SJCRH30 (cell line): ENCODE measurements around the gene MN1. TPM values are rescaled to one million over a fixed set of nuclear protein-coding genes. Genes with fewer than 3 reads are reported as not detected.

Experiments
- DNase-seq, 2 experiments: peaks; one replicate each; pipeline ENCODE4 v3.0.0-alpha.2; 2015 to 2020
- H3K27ac ChIP-seq: fragments of 250-450 bp; sonication (Bioruptor Pico); 2 replicates; pipeline ENCODE4 v1.5.1; 2020; ENCODE audit warnings: mild to moderate bottlenecking, moderate library complexity
- H3K27me3 ChIP-seq: fragments of 250-450 bp; sonication (Bioruptor Pico); 2 replicates; pipeline ENCODE4 v1.5.1; 2020; ENCODE audit warnings: mild to moderate bottlenecking, moderate library complexity
- H3K36me3 ChIP-seq: fragments of 250-450 bp; sonication (Bioruptor Pico); 2 replicates; pipeline ENCODE4 v1.5.1; 2020; ENCODE audit warnings: mild to moderate bottlenecking, moderate library complexity
- H3K4me1 ChIP-seq: fragments of 250-450 bp; sonication (Bioruptor Pico); 2 replicates; pipeline ENCODE4 v1.5.1; 2020; ENCODE audit warnings: mild to moderate bottlenecking, moderate library complexity
- H3K4me3 ChIP-seq: fragments of 250-450 bp; sonication (Bioruptor Pico); 2 replicates; pipeline ENCODE4 v1.5.1; 2020; ENCODE audit warnings: mild to moderate bottlenecking, moderate library complexity
- H3K9me3 ChIP-seq: fragments of 250-450 bp; sonication (Bioruptor Pico); replicated peaks from 2 replicates; pipeline ENCODE4 v1.5.1; 2020; ENCODE audit warnings: mild to moderate bottlenecking, moderate library complexity
- total RNA-seq: library from RNA; depleted of rRNA; stranded (reverse); fragments of >200 nt; shearing (Covaris generic); gene quantifications from 2 replicates; pipeline ENCODE4 v1.2.3, GENCODE V29; 2014

MN1 gene
- total RNA-seq, 1 experiment from 2014 or later = 36.1 TPM

GRCh38 chr22:27723158-27723557 lies 78.4 kb downstream of the MN1 start:
- Histone ChIP-seq H3K4me3 (no peak overlapping the region), H3K27me3 (no peaks in the 10 kb centered on the region), H3K4me1 (peaks cover 35% of the 10 kb centered on the region), H3K36me3 (no peaks in the 10 kb centered on the region), H3K27ac (no peak overlapping the region), H3K9me3 (no peaks in the 10 kb centered on the region)
- DNase-seq = no peak

GRCh38 chr22:27720860-27721259 lies 80.7 kb downstream of the MN1 start:
- Histone ChIP-seq H3K27ac (no peak overlapping the region), H3K27me3 (no peaks in the 10 kb centered on the region), H3K36me3 (no peaks in the 10 kb centered on the region), H3K4me3 (no peak overlapping the region), H3K9me3 (no peaks in the 10 kb centered on the region), H3K4me1 (peaks cover 21% of the 10 kb centered on the region)
- no peak for DNase-seq

- Histone ChIP-seq H3K4me1 (peaks cover 20% of the 10 kb centered on the region), H3K9me3 (no peaks in the 10 kb centered on the region), H3K36me3 (no peaks in the 10 kb centered on the region), H3K4me3 (no peak overlapping the region), H3K27me3 (no peaks in the 10 kb centered on the region), H3K27ac (no peak overlapping the region)
- peak; percentile 74 to 82 for DNase-seq
Measured at GRCh38 chr22:27719535-27720227, 81.9 kb downstream of the MN1 start.

- H3K4me3 ChIP-seq = no peak overlapping the region
- no peaks in the 10 kb centered on the region for H3K9me3 ChIP-seq
- no peak for DNase-seq
- H3K4me1 ChIP-seq = peaks cover 21% of the 10 kb centered on the region
- H3K36me3 ChIP-seq = no peaks in the 10 kb centered on the region
- H3K27ac ChIP-seq = no peak overlapping the region
- no peaks in the 10 kb centered on the region for H3K27me3 ChIP-seq
Measured at GRCh38 chr22:27719036-27719347, 82.6 kb downstream of the MN1 start.

GRCh38 chr22:27718186-27719035 lies 83.1 kb downstream of the MN1 start:
- Histone ChIP-seq H3K27ac (no peak overlapping the region; the same call in 1 of the 2 replicates), H3K36me3 (no peaks in the 10 kb centered on the region), H3K9me3 (no peaks in the 10 kb centered on the region), H3K4me3 (peak overlapping the region; percentile 31), H3K27me3 (no peaks in the 10 kb centered on the region), H3K4me1 (peaks cover 23% of the 10 kb centered on the region)
- DNase-seq = peak; percentile 70 to 75

- H3K27me3 ChIP-seq = no peaks in the 10 kb centered on the region
- no peaks in the 10 kb centered on the region for H3K9me3 ChIP-seq
- DNase-seq = no peak
- H3K36me3 ChIP-seq = no peaks in the 10 kb centered on the region
- no peak overlapping the region for H3K27ac ChIP-seq
- peaks cover 23% of the 10 kb centered on the region for H3K4me1 ChIP-seq
- H3K4me3 ChIP-seq = no peak overlapping the region
Measured at GRCh38 chr22:27717094-27717493, 84.5 kb downstream of the MN1 start.

- Histone ChIP-seq H3K4me1 (peaks cover 23% of the 10 kb centered on the region), H3K27me3 (no peaks in the 10 kb centered on the region), H3K4me3 (no peak overlapping the region), H3K9me3 (no peaks in the 10 kb centered on the region), H3K27ac (no peak overlapping the region), H3K36me3 (no peaks in the 10 kb centered on the region)
- no peak for DNase-seq
Measured at GRCh38 chr22:27716074-27716473, 85.5 kb downstream of the MN1 start.

- Histone ChIP-seq H3K36me3 (no peaks in the 10 kb centered on the region), H3K9me3 (no peaks in the 10 kb centered on the region), H3K4me1 (peaks cover 23% of the 10 kb centered on the region), H3K4me3 (no peak overlapping the region), H3K27ac (no peak overlapping the region), H3K27me3 (no peaks in the 10 kb centered on the region)
- no peak for DNase-seq
Measured at GRCh38 chr22:27715106-27715505, 86.5 kb downstream of the MN1 start.

GRCh38 chr22:27714068-27714467 lies 87.5 kb downstream of the MN1 start:
- Histone ChIP-seq H3K4me1 (peaks cover 15% of the 10 kb centered on the region), H3K27me3 (no peaks in the 10 kb centered on the region), H3K9me3 (no peaks in the 10 kb centered on the region), H3K36me3 (no peaks in the 10 kb centered on the region), H3K4me3 (no peak overlapping the region), H3K27ac (no peak overlapping the region)
- DNase-seq = no peak

- no peak for DNase-seq
- Histone ChIP-seq H3K9me3 (no peaks in the 10 kb centered on the region), H3K27ac (no peak overlapping the region), H3K4me1 (peaks cover 9% of the 10 kb centered on the region), H3K4me3 (no peak overlapping the region), H3K27me3 (no peaks in the 10 kb centered on the region), H3K36me3 (no peaks in the 10 kb centered on the region)
Measured at GRCh38 chr22:27713461-27713860, 88.1 kb downstream of the MN1 start.

- Histone ChIP-seq H3K4me1 (0 out of 2 replicates have a peak, but pooled peaks cover 2% of the 10 kb centered on the region), H3K9me3 (no peaks in the 10 kb centered on the region), H3K4me3 (no peak overlapping the region), H3K27ac (no peak overlapping the region), H3K36me3 (no peaks in the 10 kb centered on the region), H3K27me3 (no peaks in the 10 kb centered on the region)
- no peak for DNase-seq
Measured at GRCh38 chr22:27711756-27712155, 89.8 kb downstream of the MN1 start.

- Histone ChIP-seq H3K4me1 (0 out of 2 replicates have a peak, but pooled peaks cover 2% of the 10 kb centered on the region), H3K4me3 (no peak overlapping the region), H3K27ac (no peak overlapping the region), H3K36me3 (no peaks in the 10 kb centered on the region), H3K27me3 (no peaks in the 10 kb centered on the region), H3K9me3 (no peaks in the 10 kb centered on the region)
- no peak for DNase-seq
Measured at GRCh38 chr22:27711012-27711411, 90.5 kb downstream of the MN1 start.

GRCh38 chr22:27709919-27710675 lies 91.5 kb downstream of the MN1 start:
- Histone ChIP-seq H3K9me3 (no peaks in the 10 kb centered on the region), H3K36me3 (no peaks in the 10 kb centered on the region), H3K4me3 (no peak overlapping the region), H3K27ac (no peak overlapping the region), H3K4me1 (0 out of 2 replicates have a peak, but pooled peaks cover 2% of the 10 kb centered on the region), H3K27me3 (no peaks in the 10 kb centered on the region)
- no peak for DNase-seq

GRCh38 chr22:27706489-27706888 lies 95.1 kb downstream of the MN1 start:
- Histone ChIP-seq H3K4me1 (no peaks in the 10 kb centered on the region), H3K4me3 (no peak overlapping the region), H3K27ac (no peak overlapping the region), H3K9me3 (no peaks in the 10 kb centered on the region), H3K27me3 (no peaks in the 10 kb centered on the region), H3K36me3 (no peaks in the 10 kb centered on the region)
- DNase-seq = no peak
